NCI-H1105 (cell line): Measurements from ENCODE around the gene ITPRIPL2.

Experiments used
- DNase-seq: peaks from one replicate; lab custom pipeline; 2025; lab: John Stamatoyannopoulos, UW

Gene ITPRIPL2

GRCh38 chr16:19093631-19094541 is 19.9 kb upstream of the ITPRIPL2 start:
- no peak for DNase-seq

- DNase-seq: no peak
Measured at GRCh38 chr16:19094542-19095365, 19.0 kb upstream of the ITPRIPL2 start.

DNA sequence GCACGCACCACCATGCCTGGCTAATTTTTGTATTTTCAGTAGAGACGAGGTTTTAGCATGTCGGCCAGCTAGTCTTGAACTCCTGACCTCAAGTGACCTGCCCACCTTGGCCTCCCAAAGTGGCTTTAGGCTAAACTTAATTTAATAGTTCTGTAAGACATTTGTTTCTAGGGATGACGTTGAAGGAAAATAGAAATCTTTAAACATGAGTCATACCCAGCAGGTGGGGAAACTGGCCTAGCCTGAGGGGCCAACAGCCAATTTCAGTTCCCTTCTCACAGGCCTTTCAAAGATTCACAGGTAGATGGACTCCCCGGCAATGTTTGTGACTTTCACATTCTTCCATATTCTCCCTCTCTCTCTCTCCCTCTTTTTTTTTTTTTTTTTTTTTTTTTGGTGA is 18.1 kb upstream of the ITPRIPL2 start:
- no peak for DNase-seq

DNA sequence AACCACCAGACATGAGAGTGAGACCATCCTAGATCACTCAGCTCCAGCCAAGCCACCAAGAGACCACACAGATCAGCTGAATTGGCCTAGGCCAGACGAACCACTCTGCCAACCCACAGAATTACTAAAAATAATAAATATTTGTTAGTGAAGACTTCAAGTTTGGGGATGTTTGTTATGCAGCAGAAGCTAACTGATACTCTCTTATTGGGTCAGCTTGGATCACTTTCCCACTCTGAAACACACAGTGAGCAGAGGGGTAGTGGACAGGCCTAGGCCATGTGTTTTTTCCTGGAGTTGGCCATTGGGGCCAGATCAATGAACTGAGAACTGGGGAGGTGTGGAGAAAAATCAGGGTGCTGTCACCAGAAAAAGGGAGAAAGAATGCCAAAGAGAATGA is 15.6 kb upstream of the ITPRIPL2 start:
- no peak for DNase-seq

DNA sequence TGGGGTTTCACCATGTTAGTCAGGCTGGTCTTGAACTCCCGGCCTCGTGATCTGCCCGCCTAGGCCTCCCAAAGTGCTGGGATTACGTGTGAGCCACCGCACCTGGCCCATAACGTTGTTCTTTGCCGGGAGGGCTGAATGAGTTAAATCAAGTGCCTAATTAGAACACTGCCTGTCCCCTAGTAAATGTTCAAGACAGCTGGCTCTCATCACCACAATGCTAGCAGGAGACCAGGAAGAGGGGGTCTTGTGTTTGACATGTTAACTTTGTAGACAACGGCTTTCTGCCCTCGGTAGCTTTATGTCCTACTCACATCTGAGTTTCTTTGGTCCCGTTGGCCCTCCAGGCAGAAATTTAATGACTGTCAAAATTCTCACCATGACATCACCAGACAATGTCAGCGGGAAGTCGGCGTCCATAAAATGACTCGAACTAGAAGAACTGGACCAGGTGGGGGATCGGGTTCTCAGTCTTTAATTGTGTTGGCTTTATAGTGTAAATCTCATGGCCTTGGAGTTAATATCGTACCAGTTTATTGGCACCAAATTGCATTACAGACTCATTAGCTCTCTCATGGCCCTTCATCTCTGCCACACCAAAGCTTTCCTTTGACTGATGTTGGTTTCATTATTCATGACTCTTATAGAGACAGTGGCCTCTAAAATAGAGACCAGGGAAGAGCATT is 11.4 kb upstream of the ITPRIPL2 start:
- DNase-seq: no peak

DNA sequence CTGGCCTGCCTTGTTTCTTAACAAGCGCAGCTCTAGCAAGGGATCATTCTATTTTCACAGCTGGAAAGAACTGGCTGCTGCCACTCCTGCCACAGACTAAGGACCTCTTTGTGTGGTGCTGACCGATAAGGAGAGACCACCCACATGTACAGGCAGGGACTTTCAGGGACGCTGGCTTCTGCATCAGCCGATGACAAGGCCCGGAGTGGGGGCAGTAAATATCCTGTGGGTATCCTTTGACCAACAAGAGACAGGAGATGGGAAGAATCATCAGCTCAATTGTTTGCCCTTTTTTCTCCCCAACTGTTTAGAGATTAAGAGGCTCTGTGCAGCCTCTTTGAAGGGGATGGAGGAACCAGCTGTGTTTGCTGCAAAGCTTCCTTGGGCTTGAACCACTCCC is 9.2 kb upstream of the ITPRIPL2 start:
- no peak for DNase-seq

DNA sequence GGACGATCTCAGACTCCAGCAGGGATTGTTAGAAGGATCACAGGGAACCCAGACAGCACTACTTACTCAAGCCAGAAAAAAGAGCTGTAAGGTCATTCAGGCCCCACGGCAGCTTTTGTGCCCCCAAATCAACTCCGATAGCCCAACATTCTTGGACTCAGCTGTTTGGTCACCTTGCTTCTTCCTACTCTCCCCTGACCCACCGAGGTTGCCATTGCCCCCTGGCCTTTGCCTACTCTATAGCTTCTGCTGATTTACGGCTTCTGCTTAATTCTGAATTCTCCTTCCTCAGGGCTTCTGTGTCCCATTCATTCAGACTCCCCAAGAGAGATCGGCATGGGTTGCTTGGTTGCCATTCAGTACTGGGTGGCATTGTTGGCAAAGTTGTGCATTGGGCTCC is 8.6 kb upstream of the ITPRIPL2 start:
- no peak for DNase-seq

GRCh38 chr16:19105891-19106624 is 7.7 kb upstream of the ITPRIPL2 start:
- DNase-seq: no peak

DNA sequence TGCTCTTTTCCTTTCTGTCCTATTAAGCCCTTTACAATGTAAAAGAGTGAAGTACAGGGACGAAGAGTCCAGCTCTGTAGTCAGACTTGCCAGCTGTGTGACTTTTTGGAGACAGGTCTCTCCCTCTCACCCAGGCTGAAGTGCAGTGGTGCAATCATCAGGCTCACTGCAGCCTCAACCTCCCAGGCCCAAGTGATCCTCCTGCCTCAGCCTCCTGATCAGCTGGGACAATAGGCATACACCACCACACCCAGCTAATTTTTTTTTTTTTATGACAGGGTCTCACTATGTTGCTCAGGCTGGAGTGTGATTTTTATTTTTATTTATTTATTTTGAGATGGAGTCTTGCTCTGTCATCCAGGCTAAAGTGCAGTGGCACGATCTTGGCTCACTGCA is 7.1 kb upstream of the ITPRIPL2 start:
- DNase-seq: no peak

- DNase-seq: no peak
Measured at GRCh38 chr16:19108409-19109287, 5.1 kb upstream of the ITPRIPL2 start.

DNA sequence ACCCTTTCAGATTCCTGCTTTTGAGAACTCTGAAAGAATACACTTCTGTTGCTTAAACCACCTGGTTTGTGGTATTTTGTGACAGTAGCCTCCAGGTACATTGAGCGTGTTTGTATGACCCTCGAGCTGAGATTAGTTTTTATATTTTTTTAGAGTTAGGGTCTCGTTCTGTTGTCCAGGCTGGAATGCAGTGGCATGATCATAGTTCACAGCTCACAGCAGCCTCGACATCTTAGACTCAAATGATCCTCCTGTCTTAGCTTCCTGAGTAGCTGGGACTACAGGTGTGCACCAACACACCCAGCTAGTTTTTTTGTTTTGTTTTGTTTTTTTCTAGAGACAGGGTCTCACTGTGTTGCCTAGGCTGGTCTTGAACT is 4.5 kb upstream of the ITPRIPL2 start:
- DNase-seq: no peak

- DNase-seq: no peak
Measured at GRCh38 chr16:19110537-19111360, 3.0 kb upstream of the ITPRIPL2 start.

DNA sequence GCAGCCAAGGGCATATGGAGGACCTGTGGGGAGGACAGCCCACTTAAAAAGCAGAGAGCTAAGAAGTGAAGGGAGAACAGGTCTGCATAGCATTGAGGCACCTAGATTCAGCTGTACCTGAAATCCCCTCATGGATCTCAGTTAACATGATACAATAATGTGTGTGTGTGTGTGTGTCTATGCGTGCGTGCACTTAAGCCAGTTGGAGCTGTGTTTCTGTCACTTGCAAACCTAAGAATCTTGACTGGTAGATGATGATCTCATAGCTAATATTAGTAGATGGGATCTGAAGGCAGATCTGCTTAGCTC is 1.7 kb upstream of the ITPRIPL2 start:
- DNase-seq: no peak

DNA sequence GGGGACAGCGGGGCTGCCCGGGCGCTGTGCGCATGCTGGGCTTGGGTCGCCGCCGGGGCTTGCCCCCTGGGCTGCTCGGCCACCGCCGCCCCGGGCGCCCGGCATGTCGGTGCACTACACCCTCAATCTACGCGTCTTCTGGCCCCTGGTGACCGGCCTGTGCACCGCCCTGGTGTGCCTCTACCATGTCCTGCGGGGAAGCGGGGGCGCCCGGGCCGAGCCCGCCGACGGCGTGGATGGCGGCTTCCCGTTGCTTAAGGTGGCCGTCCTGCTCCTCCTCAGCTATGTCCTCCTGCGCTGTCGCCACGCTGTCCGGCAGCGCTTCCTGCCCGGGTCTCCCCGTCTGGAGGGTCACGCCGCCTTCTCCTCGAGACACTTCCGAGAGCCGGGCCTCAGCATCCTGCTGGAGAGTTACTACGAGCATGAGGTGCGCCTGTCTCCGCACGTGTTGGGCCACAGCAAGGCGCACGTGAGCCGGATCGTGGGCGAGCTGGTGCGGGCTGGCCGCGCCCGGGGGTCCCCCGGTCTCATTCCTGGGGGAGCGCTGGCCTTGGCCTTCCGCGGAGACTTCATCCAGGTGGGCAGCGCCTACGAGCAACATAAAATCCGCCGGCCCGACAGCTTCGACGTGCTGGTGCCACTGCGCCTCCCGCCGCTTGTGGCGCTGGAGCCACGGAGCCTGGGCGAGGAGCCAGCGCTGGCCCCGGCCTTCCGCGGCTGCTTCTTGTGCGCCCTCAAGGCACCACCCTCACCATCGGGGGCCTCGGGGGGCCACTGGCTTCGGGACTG is 789 bp downstream of the ITPRIPL2 start:
- DNase-seq: no peak

DNA sequence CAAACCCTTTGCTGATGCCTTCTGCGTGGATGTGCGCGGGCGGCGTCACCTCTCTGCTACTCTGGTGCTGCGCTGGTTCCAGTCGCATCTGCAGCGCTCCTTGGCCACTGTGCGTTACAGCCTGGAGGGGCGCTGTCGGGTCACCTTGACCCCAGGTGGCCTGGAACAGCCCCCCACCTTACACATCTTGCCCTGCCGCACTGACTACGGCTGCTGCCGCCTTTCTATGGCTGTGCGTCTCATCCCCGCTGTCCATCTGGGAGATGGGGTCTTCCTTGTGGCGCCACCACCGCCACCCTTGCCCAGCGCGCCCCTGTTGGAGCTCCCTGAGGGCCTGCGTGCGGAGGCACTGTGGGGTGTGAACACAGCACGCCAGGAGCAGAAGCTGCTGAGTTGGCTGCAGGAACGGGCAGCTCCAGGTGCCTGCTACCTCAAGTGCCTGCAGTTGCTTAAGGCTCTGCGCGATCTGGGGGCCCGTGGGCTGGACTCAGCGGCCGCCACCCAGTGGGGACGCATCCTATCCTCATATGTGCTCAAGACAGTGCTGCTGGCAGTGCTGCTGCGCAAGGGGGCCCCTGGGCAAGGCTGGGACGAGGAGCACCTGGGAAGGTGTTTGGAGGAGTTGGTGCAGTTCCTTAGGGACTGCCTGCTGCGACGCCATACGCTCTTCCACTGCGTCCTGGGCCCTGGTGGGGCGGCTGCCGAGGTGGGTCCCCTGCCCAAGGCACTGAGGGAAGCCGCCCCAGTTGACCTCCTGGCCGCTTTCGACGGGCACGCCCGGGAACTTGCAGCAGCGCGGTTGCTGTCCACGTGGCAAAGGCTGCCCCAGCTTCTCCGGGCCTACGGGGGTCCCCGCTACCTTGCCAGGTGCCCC is 1.6 kb downstream of the ITPRIPL2 start:
- DNase-seq: no peak

- DNase-seq: no peak
Measured at GRCh38 chr16:19116711-19117449, 3.1 kb downstream of the ITPRIPL2 start.

GRCh38 chr16:19118938-19119431 is 5.2 kb downstream of the ITPRIPL2 start:
- no peak for DNase-seq
